ENCODE measurements around the gene NUBP1. TPM values are rescaled to one million over a fixed set of nuclear protein-coding genes. Genes with fewer than 3 reads are reported as not detected.

Gene NUBP1
- total RNA-seq, 2 donors from 2014 or later = 31.8 to 41.3 TPM

Other genes with a start within 250 kb of the NUBP1 start
- not detected for gene EMP2, start 163.2 kb upstream of the NUBP1 start, total RNA-seq
- gene TEKT5, start 48.9 kb upstream of the NUBP1 start, total RNA-seq = under 1 TPM in 1 of 2 donors, not detected in 1; 0.28 TPM
- gene TVP23A, start 75.0 kb downstream of the NUBP1 start, total RNA-seq = under 1 TPM in 1 of 2 donors, not detected in 1; 0.50 TPM
- 100 to 1,000 TPM in 1 of 2 donors, 10 to 100 TPM in 1; 13.3 to 104 TPM for gene CIITA, start 133.4 kb downstream of the NUBP1 start, total RNA-seq
- gene DEXI, start 198.6 kb downstream of the NUBP1 start, total RNA-seq = 10 to 100 TPM; 20.7 to 36.3 TPM
- 10 to 100 TPM; 42.5 to 60.2 TPM for gene CLEC16A, start 200.7 kb downstream of the NUBP1 start, total RNA-seq

Measured in natural killer cell treated with Interleukin-12 subunit alpha and Interleukin-12 subunit beta and Interleukin-15 and Interleukin-18, amount 100 ng/mL, for 72 hours (primary cell).